Measurements from ENCODE around the gene NYAP2.

The NYAP2 gene

GRCh38 chr2:225632351-225632750 is 232.8 kb downstream of the NYAP2 start:
- no peak overlapping the region for H3K9ac ChIP-seq (ENCODE audit: low read length)
- H3K4me1 ChIP-seq (ENCODE audit: insufficient read depth, low read length) = no peaks in the 10 kb centered on the region
- no peaks in the 10 kb centered on the region for H3K9me3 ChIP-seq (ENCODE audit: low read length)
- H3K36me3 ChIP-seq (ENCODE audit: insufficient read depth, low read length) = no peaks in the 10 kb centered on the region
- H3K4me3 ChIP-seq (ENCODE audit: low read depth in 1 of 2, low read length in 2 of 2) = no peak overlapping the region
- no peak overlapping the region for H3K27ac ChIP-seq (ENCODE audit: low read depth, low read length)
- no peaks in the 10 kb centered on the region for H3K27me3 ChIP-seq (ENCODE audit: control insufficient read depth in 1 of 2, insufficient read depth in 2 of 2, low read length in 2 of 2)

DNA sequence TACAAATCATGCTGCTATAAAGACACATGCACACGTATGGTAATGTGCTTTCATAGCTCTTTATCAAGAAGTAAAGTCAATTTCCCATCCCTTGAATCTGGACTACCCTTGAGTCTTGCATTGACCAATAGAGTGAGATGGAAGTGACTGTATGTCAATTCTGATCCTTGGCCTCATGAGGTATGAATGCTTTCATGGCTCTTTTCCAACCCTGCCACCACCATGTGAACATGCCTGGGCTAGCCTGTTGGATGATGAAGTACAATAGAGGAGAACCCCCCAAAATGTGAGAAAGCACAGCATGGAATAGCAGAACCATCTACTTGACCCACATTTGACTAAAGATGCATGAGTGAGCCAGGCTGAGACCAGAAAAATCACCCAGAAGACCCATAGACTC is 237.0 kb downstream of the NYAP2 start:
- Histone ChIP-seq H3K4me3 (ENCODE audit: low read depth in 1 of 2, low read length in 2 of 2) (no peak overlapping the region), H3K27ac (ENCODE audit: low read depth, low read length) (no peak overlapping the region), H3K36me3 (ENCODE audit: insufficient read depth, low read length) (no peaks in the 10 kb centered on the region), H3K9me3 (ENCODE audit: low read length) (no peaks in the 10 kb centered on the region), H3K9ac (ENCODE audit: low read length) (no peak overlapping the region), H3K27me3 (ENCODE audit: control insufficient read depth in 1 of 2, insufficient read depth in 2 of 2, low read length in 2 of 2) (no peaks in the 10 kb centered on the region), H3K4me1 (ENCODE audit: insufficient read depth, low read length) (no peaks in the 10 kb centered on the region)

- Histone ChIP-seq H3K4me3 (ENCODE audit: low read depth in 1 of 2, low read length in 2 of 2) (no peak overlapping the region), H3K9me3 (ENCODE audit: low read length) (no peaks in the 10 kb centered on the region), H3K9ac (ENCODE audit: low read length) (no peak overlapping the region), H3K4me1 (ENCODE audit: insufficient read depth, low read length) (no peaks in the 10 kb centered on the region), H3K27me3 (ENCODE audit: control insufficient read depth in 1 of 2, insufficient read depth in 2 of 2, low read length in 2 of 2) (no peaks in the 10 kb centered on the region), H3K27ac (ENCODE audit: low read depth, low read length) (no peak overlapping the region), H3K36me3 (ENCODE audit: insufficient read depth, low read length) (no peaks in the 10 kb centered on the region)
Observed at GRCh38 chr2:225637259-225637658, 237.7 kb downstream of the NYAP2 start.

- no peaks in the 10 kb centered on the region for H3K4me1 ChIP-seq (ENCODE audit: insufficient read depth, low read length)
- H3K36me3 ChIP-seq (ENCODE audit: insufficient read depth, low read length) = no peaks in the 10 kb centered on the region
- no peaks in the 10 kb centered on the region for H3K9me3 ChIP-seq (ENCODE audit: low read length)
- H3K4me3 ChIP-seq (ENCODE audit: low read depth in 1 of 2, low read length in 2 of 2) = no peak overlapping the region
- no peak overlapping the region for H3K9ac ChIP-seq (ENCODE audit: low read length)
- no peak overlapping the region for H3K27ac ChIP-seq (ENCODE audit: low read depth, low read length)
- no peaks in the 10 kb centered on the region for H3K27me3 ChIP-seq (ENCODE audit: control insufficient read depth in 1 of 2, insufficient read depth in 2 of 2, low read length in 2 of 2)
Observed at GRCh38 chr2:225640550-225640949, 241.0 kb downstream of the NYAP2 start.

- Histone ChIP-seq H3K9me3 (ENCODE audit: low read length) (no peaks in the 10 kb centered on the region), H3K36me3 (ENCODE audit: insufficient read depth, low read length) (no peaks in the 10 kb centered on the region), H3K4me1 (ENCODE audit: insufficient read depth, low read length) (no peaks in the 10 kb centered on the region), H3K9ac (ENCODE audit: low read length) (no peak overlapping the region), H3K27me3 (ENCODE audit: control insufficient read depth in 1 of 2, insufficient read depth in 2 of 2, low read length in 2 of 2) (no peaks in the 10 kb centered on the region), H3K27ac (ENCODE audit: low read depth, low read length) (no peak overlapping the region), H3K4me3 (ENCODE audit: low read depth in 1 of 2, low read length in 2 of 2) (no peak overlapping the region)
Observed at GRCh38 chr2:225649274-225649673, 249.8 kb downstream of the NYAP2 start.

DNA sequence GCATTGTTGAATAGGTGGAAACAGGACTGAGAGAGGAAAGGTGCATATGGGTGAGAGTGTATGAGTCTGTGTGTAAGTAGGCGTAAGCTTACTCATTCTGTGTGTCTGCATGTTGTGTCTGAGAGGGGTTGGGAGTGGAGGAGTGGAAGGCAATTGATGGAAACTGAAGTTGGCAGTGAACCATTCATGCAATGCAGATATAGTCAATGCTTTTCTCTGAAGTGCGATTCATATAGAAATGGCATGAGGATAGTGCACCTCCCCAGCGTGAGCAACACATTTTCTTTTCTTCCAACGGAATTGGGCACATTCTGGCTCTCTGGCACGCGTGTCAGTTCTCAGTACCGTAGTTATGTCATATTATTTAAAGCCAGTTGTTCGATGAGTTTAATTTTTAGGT is 250.5 kb downstream of the NYAP2 start:
- Histone ChIP-seq H3K9me3 (ENCODE audit: low read length) (no peaks in the 10 kb centered on the region), H3K27ac (ENCODE audit: low read depth, low read length) (no peak overlapping the region), H3K9ac (ENCODE audit: low read length) (no peak overlapping the region), H3K4me3 (ENCODE audit: low read depth in 1 of 2, low read length in 2 of 2) (no peak overlapping the region), H3K27me3 (ENCODE audit: control insufficient read depth in 1 of 2, insufficient read depth in 2 of 2, low read length in 2 of 2) (no peaks in the 10 kb centered on the region), H3K36me3 (ENCODE audit: insufficient read depth, low read length) (no peaks in the 10 kb centered on the region), H3K4me1 (ENCODE audit: insufficient read depth, low read length) (no peaks in the 10 kb centered on the region)

DNA sequence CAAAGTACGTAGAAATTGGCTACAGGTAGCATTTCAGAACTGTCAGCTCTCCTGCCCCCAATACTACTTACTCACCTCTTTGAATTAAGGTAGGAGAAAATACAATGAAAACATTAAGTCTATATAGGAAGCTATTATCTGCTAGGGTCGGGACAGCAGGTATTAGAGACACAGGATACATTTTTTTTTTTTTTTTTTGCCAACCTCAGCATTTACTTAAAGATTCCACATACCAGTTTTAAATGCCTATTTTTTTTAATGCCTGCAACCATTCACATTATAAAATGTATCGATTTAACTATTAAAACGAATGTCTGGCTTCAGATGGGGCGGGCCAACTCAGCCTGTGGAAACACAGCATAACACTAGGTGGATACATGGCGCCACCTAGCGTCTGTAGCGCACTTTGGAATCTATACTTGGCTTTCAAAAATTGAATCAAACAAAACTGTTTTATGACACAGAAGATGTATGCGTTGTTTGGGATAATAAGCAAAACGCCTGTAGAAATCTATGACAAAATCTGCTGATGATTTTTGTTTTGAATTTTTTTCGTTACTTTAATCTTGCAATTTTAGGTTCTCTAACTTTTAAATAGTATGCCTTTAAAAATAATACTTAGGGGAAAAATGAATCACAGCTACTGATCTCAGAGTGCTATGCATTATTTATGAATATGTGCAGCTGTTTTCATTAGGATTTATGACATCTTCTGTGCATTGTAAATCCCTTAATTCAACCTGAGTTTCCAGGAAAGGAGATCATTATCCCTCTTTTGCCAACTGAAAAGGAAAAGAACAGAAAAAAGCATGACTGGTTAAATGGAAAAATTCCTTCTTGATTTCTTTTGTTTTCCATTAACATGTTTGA is 261.0 kb downstream of the NYAP2 start:
- H3K4me1 ChIP-seq (ENCODE audit: insufficient read depth, low read length) = no peaks in the 10 kb centered on the region
- H3K36me3 ChIP-seq (ENCODE audit: insufficient read depth, low read length) = no peaks in the 10 kb centered on the region
- H3K27ac ChIP-seq (ENCODE audit: low read depth, low read length) = no peak overlapping the region
- no peaks in the 10 kb centered on the region for H3K9me3 ChIP-seq (ENCODE audit: low read length)
- H3K27me3 ChIP-seq (ENCODE audit: control insufficient read depth in 1 of 2, insufficient read depth in 2 of 2, low read length in 2 of 2) = no peaks in the 10 kb centered on the region
- no peak overlapping the region for H3K9ac ChIP-seq (ENCODE audit: low read length)
- H3K4me3 ChIP-seq (ENCODE audit: low read depth in 1 of 2, low read length in 2 of 2) = no peak overlapping the region

DNA sequence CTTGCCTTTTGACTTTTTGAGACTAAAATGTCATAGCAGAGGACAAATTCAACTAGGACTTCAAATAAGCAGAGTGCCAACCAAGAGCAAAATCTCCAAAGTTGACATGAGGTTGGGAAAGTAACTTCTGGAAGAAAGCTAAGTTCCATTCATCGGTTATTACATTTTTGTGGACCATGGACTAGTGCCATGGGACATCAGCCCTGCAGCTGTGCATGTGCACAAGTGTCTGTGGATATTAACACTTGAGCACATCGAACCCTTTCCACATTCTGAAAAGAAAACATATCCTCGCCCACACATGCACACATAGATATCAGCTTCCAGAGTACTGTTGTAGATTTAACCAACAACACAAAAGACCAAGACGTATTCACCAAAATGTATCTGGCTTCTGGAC is 262.6 kb downstream of the NYAP2 start:
- no peak overlapping the region for H3K4me3 ChIP-seq (ENCODE audit: low read depth in 1 of 2, low read length in 2 of 2)
- H3K27me3 ChIP-seq (ENCODE audit: control insufficient read depth in 1 of 2, insufficient read depth in 2 of 2, low read length in 2 of 2) = no peaks in the 10 kb centered on the region
- no peaks in the 10 kb centered on the region for H3K36me3 ChIP-seq (ENCODE audit: insufficient read depth, low read length)
- no peaks in the 10 kb centered on the region for H3K4me1 ChIP-seq (ENCODE audit: insufficient read depth, low read length)
- no peak overlapping the region for H3K9ac ChIP-seq (ENCODE audit: low read length)
- H3K27ac ChIP-seq (ENCODE audit: low read depth, low read length) = no peak overlapping the region
- no peaks in the 10 kb centered on the region for H3K9me3 ChIP-seq (ENCODE audit: low read length)

DNA sequence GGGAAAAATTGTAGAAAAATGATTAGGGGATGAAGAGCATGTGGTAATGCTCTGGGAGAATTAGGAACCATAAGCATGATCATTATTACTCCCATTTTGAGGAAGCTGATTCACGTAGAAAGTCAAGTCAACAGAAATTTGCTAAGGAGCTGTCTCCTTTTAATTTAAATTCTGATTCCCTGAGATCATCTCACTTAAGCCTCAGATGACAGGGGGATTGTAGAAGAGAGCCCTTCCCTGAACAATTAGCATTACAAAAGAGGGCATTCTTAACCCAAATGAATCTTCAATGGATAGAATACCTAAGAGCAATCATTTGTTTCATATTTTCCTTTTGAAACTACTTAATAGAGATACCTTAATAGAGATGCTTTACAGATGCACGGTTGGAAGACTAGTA is 267.9 kb downstream of the NYAP2 start:
- Histone ChIP-seq H3K4me3 (ENCODE audit: low read depth in 1 of 2, low read length in 2 of 2) (no peak overlapping the region), H3K36me3 (ENCODE audit: insufficient read depth, low read length) (no peaks in the 10 kb centered on the region), H3K27me3 (ENCODE audit: control insufficient read depth in 1 of 2, insufficient read depth in 2 of 2, low read length in 2 of 2) (no peaks in the 10 kb centered on the region), H3K4me1 (ENCODE audit: insufficient read depth, low read length) (peaks cover 6% of the 10 kb centered on the region), H3K27ac (ENCODE audit: low read depth, low read length) (no peak overlapping the region), H3K9ac (ENCODE audit: low read length) (no peak overlapping the region), H3K9me3 (ENCODE audit: low read length) (no peaks in the 10 kb centered on the region)

DNA sequence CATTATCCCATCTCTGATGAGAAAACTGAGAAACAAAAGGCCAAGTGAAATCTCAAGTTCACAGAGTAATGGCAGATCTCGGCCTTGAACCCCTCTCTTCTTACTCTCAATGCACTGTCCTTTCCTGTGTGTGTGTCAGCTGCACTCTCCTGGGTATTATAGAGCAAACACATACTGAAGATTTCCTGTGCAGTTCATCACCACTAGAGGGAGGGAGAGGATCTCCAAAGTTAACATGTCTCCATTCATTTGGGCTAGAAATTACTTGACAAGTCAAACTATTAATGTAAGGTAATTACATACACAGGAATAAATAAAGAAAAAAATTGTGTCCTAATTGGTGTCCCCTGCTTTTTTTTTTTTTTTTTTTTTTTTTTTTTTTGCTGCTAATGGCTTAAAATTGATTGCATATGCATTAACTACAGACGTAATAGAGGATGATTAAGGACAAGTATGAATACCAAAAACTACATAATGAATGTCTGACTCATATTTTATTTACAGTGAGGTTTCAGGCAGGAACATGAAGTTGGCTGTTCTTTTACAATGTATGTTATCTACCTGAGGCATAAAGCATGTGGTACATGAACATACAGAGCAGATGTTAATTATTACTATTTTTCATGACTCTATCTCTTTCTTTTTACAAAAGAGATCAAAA is 269.2 kb downstream of the NYAP2 start:
- no peaks in the 10 kb centered on the region for H3K36me3 ChIP-seq (ENCODE audit: insufficient read depth, low read length)
- no peaks in the 10 kb centered on the region for H3K27me3 ChIP-seq (ENCODE audit: control insufficient read depth in 1 of 2, insufficient read depth in 2 of 2, low read length in 2 of 2)
- no peaks in the 10 kb centered on the region for H3K9me3 ChIP-seq (ENCODE audit: low read length)
- H3K9ac ChIP-seq (ENCODE audit: low read length) = no peak overlapping the region
- no peak overlapping the region for H3K27ac ChIP-seq (ENCODE audit: low read depth, low read length)
- peaks cover 6% of the 10 kb centered on the region for H3K4me1 ChIP-seq (ENCODE audit: insufficient read depth, low read length)
- no peak overlapping the region for H3K4me3 ChIP-seq (ENCODE audit: low read depth in 1 of 2, low read length in 2 of 2)

- Histone ChIP-seq H3K36me3 (ENCODE audit: insufficient read depth, low read length) (no peaks in the 10 kb centered on the region), H3K9me3 (ENCODE audit: low read length) (no peaks in the 10 kb centered on the region), H3K27me3 (ENCODE audit: control insufficient read depth in 1 of 2, insufficient read depth in 2 of 2, low read length in 2 of 2) (no peaks in the 10 kb centered on the region), H3K27ac (ENCODE audit: low read depth, low read length) (no peak overlapping the region), H3K4me3 (ENCODE audit: low read depth in 1 of 2, low read length in 2 of 2) (no peak overlapping the region), H3K4me1 (ENCODE audit: insufficient read depth, low read length) (peaks cover 6% of the 10 kb centered on the region), H3K9ac (ENCODE audit: low read length) (no peak overlapping the region)
Observed at GRCh38 chr2:225670111-225670974, 270.8 kb downstream of the NYAP2 start.

Data from muscle layer of colon (tissue), 2 donors.